ENCODE results near the gene SNX24.
"Not testable (repeated sequence)": the region's sequence is repeated elsewhere in the genome, so short reads cannot be mapped to it uniquely, and the experiment has no call there.

SNX24 gene

DNA sequence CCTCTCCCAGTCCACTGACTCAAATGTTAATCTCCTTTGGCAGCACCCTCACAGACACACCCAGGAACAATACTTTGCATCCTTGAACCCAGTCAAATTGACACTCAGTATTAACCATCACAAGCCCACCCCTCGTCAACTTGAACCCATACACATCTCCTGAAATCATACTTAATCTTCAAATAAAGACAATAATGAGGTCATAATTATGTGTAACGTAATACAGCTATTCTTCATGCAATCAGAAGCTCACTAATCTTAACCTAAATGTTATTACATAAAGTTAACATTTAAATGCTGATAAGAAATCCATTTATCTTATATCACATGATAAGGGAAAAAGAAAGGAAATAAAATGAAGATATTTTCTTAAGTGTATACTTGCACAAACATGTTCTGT is 125.9 kb downstream of the SNX24 start:
- DNase-seq = no peak

DNA sequence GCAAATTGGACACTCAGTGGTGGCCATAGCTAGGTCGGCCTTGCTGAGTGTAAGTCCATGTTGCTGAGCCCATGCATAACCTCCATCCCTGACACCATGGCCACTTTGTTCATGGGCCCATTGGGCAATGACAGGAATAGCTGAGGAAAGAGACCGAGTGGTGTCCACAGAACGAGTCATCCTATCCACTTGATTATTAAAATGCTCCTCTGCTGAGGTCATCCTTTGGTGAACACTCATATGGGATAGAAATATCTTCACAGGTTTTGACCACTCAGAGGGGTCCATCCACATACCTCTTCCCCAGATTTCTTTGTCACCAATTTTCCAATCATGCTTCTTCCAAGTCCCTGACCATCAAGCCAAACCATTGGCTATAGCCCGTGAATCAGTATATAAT is 127.5 kb downstream of the SNX24 start:
- DNase-seq = no peak

- not testable (repeated sequence) for DNase-seq
Observed at GRCh38 chr5:122973759-122974158, 128.3 kb downstream of the SNX24 start.

GRCh38 chr5:122974251-122974650 is 128.8 kb downstream of the SNX24 start:
- DNase-seq = not testable (repeated sequence)

DNA sequence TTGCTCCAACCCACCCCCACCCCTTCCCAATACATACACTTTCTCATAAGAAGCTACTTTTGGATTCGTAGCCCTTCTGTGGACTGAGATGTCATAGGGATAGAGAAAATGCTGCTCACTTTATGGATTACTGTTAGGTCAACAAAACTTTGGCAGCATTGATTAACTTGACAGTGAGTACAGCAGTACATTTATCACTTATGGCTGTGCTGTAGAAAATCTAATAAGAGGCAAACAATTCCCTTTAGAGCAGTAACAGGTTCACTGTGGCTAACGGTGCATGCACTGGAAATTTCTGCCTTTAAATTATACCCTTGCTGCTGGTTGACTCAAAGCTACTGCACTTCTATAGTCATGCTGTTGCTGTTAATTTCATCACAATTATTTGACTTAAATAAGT is 131.9 kb downstream of the SNX24 start:
- DNase-seq = no peak

DNA sequence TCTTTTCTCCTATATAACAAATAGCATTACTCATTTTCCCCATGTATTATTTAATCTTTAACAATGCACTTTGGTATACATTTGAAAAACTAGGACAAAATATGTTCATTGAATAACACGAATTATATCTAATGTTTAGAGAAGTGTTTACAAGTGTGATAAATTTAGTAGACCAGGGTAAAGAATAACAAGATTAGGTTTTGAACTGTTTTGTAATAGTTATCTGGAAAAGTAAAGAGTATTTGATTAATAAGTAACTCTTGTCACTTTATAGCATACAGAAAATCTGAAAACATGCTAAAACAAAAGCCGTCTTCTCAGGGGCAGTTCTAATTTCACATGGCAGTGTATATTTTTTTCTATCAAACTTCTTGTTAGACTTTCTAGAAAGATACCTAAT is 132.7 kb downstream of the SNX24 start:
- DNase-seq = no peak

DNA sequence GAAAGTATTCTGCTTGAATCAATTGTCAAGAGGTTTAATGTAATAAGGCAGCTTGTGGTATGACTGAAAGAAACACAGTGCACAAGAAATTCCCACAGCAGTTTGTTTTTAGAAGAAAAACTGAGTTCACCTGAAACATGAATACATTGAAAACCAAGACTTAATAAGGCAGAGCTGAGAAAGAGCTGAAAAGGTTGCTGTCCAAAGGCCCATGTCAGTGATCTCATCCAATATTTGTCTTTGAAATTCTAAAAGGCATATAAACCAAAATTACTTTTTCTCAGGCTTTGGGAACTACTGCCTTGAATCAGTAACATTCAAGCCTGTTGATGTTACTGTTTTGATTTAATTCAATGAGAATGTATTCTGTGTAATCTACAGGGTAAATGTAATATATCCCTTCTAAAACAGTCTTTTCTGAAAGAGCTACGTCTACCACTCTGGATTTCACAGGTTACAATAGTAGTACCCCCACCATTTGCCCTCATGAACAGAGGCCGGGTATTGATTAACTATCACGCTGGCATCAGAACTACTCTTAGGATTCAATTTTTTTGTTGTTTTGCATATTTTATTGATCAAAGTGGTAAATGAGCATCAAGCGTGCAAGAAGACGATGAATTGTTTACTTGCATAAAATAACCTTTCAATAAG is 133.4 kb downstream of the SNX24 start:
- no peak for DNase-seq

DNA sequence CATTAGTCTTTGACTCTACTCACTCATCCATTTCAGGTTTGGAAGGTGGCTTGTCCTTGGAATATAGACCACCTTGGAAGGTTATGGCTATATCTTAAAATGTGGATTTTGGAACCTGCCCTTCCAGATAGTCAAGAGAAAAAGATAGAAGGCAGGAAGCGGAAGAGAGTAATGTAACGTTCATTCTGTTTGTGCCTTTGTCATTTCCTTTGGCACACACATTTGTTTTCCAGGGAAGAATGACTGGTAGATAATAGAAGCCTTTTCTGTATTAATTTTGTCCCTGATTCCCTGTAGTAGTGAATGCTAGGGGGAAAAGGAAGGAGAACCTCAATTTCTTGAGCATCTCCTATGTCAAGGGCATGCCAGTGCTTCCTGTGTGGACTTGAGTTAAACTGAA is 136.4 kb downstream of the SNX24 start:
- no peak for DNase-seq

GRCh38 chr5:122982376-122982775 is 137.0 kb downstream of the SNX24 start:
- DNase-seq = no peak

DNA sequence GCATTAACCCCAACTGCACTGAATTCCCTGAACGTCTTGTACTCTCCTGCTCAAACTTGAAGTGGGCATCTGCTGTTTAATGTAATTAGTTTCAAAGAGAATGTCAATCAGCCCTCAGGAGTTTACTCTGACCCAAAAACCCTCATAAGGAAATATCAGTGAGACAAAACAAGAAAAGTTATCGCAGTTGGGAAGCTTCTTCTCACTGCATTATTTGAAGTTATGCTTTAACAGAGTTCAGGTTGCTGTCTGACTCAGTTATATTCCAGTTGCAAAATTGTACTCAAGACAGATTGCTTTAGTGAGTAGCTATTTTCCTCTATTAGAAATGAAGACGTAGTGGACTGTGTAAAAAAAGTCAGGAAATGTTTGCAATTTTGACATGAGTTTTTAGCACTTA is 139.0 kb downstream of the SNX24 start:
- DNase-seq = no peak

GRCh38 chr5:122985006-122985700 is 139.7 kb downstream of the SNX24 start:
- no peak for DNase-seq

DNA sequence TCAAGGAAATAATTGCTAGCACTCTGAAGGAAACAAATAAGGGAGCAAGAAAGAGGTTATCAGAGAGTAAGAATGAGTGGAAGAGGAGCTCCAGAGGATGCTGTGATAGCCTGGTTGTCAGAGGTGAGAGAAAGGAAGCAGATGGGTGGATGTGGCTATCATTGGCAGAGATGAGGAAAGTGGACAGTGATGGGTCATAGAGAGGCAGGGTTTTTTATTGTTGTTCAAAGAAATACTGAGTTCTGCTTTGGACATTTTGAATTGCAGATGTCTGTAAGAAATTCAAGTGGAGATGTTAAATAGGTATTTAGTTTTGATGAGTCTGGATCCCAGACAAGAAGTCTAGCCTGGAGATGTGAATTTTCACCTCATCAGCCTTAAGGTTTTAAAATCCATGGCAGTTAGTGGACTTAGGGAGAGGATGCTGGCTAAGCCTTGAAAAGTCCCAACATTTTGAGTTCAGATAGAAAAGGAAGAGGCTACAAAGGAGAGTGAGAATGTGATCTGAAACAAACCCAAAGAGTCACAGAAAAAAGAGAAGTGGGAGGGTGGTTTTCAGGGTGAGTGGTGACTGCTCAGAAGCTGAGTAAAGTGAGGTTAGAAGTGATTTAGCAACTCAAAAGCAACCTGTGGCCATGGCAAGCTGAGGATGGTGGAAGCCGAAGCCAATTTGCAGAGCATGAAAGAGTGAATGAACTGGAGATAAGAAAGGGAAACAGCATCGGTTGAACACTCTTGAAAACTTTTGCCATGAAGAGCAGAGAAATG is 140.7 kb downstream of the SNX24 start:
- no peak for DNase-seq

DNA sequence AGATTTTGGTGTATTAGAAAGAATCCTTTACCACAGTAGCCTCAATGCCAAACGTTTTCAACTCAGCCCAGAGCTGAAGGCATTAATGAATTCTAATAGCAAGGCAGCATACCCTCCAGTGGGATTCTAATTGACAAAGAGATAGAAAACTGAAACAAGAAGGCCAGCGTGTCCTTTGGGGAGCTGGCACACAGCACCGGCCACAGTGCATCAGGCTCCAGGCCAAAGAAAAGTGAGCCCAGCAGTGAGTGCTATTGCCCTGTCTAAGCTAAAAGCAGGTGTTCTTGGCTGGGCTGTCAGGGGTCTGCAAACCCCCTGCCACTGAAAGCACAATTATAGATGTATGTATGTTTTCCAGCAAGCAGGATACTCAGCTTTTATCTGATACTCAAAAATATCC is 150.7 kb downstream of the SNX24 start:
- DNase-seq = no peak

DNA sequence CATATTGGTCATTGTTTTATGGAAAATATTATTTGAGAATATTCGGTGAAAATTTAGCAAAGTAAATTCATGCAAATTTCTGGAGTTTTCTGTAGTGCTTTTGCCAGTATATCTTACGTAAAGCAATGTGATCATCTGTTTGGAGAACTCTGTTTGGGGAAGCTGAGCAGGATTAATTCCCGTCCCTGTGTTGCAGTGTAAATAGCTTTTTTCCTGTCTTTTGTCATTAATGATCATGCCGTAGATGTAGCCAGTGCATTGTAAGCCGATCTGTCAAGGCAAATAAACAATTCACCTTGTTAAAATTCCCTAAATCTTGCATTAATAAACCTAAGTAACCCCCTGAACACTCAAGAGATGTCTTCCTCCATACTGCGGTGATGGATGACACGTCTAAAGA is 151.9 kb downstream of the SNX24 start:
- DNase-seq = no peak

DNA sequence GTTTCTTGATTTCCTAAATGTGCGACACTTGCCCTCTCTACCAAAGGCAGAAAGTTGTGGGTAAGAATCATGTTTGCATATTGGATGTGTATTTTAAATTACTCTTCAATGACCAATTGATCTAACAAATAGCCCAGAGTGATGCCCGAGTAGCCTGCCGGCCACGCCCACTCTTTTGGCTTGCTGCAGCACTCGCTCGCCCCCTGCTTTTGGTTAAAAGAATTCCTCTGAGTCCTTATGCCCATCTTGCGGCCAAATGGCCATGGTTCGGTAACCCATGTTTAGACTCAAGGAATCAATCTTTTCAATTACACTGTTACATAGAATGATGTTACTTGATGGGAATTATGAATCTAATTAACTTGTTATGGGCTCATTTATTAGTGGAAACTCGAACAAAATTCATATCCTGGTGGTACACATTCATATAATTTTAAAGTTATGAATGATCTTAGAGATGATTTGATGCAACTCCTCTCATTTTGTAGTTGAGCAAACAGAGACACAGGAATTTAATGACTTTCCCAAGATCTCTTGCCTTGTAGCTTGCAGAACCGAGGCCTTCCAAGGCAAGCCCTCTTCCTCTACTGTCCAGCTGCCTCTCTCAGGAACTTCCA is 154.6 kb downstream of the SNX24 start:
- DNase-seq = peak; percentile 12 to 21

DNA sequence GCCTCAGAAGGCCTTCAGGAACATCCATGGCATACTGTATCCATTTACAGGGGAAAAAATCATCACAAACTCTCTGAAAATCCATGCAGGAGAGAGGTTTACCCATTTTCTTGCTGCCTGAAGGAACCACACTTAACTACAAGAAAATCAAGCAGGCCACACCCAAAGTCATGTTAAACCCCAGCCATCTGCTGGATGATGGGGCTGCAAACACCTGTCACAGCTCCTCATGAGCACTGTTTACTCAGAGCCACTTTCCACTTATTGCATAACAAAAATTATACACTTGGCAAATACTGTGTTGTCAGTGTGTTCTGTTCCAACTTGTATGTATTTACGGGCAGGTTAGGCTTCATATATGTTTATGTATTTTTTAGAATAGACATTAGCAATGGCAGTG is 155.3 kb downstream of the SNX24 start:
- DNase-seq = no peak

DNA sequence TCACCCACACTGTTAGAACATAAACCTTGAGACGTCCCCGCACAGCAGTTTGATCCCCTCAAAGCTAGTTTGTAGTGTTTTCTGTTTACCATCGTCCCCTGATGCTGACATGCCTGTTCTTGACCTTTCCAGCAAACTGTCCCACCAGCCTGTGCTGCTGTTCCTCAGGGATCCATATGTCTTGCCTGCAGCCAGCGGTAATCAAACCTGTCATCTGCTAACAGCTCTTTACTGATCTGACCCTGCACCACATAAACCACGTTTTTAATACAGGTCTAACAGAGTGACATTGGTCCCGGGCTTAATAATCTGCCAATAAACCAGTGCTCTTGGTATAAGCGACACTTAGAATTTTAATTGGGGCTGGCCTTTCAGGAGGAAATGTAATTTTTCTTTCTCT is 156.4 kb downstream of the SNX24 start:
- no peak for DNase-seq

- no peak for DNase-seq
Observed at GRCh38 chr5:123007182-123007581, 161.8 kb downstream of the SNX24 start.

DNA sequence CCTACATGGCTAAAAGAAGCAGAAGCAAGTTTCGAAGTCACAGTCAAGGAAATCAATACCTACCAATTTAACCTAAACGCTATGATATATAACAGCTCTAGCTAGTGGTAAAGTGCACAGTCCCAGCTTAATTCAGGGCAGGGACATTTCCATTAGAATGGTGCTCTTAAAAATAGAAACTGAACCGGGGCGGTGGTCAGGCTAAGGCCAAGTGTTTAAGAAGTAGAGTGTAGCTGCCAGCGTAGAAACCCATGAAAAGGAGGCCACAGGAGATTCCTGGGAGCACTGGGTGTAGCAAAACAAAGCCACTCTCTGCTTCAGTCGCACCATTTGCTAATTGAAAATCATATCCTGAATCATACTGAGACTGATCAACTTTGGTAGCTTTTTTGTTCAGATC is 162.3 kb downstream of the SNX24 start:
- DNase-seq = no peak

DNA sequence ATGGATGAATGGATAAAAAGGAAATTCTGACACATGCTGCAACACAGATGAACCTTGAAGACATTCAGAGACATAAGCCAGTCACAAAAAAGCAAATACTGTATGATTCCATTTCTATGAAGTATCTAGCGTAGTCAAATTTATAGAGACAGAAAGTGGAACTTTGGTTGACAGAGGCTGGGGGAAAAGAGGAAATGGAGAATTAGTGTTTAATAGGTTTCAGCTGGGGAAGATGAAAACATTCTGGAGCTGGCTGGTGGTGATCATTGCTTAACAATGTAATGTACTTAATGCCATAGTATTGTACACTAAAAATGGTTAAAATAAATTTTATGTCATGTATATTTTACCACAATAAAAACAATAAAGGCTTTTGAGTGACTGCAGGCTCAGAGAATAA is 166.9 kb downstream of the SNX24 start:
- DNase-seq = no peak

DNA sequence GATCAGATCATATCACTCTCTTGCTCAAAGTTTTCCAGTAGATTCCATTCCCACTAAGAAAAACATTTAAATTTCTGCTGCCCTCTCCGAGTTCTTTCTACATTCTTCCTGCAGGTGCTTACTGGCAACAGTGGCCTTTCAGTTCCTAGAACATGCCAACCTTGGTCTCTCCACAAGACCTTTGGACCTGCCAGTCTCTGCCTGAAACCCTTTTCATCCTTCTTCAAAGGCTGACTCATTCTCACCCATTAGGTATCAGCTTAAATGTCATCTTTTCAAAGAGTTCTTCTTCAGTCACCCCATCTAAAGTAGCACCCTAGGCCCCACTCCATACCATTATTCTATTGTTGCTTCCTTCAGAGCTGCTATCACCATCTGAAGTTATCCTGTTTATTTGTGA is 169.3 kb downstream of the SNX24 start:
- DNase-seq = no peak

GRCh38 chr5:123028222-123028621 is 182.8 kb downstream of the SNX24 start:
- DNase-seq = no peak

- no peak for DNase-seq
Observed at GRCh38 chr5:123033157-123033671, 187.8 kb downstream of the SNX24 start.

Measured in stimulated activated CD4-positive, alpha-beta T cell treated with anti-CD3 and anti-CD28 coated beads, Interleukin-2, amount 100 ng/mL, for 48 hours (primary cell).